Measurements from ENCODE around the gene VGLL1.

VGLL1 gene

GRCh38 chrX:136531951-136532350 is at the start of gene VGLL1:
TSS of gene VGLL1 (plus strand) at chrX:136532215. CDS start at chrX:136536021, 3,806 bp downstream.
- DNase-seq (ENCODE audit: low read depth), result no peak

GRCh38 chrX:136487647-136488046 is 44.4 kb upstream of the VGLL1 start, which contains the start of gene BRS3:
TSS of gene BRS3 (plus strand) at chrX:136487947. CDS start at chrX:136488115, 168 bp downstream.
- DNase-seq (ENCODE audit: low read depth), result no peak

- no peak for DNase-seq (ENCODE audit: low read depth)
Observed at GRCh38 chrX:136488706-136489105, 43.3 kb upstream of the VGLL1 start.

- no peak for DNase-seq (ENCODE audit: low read depth)
Observed at GRCh38 chrX:136491832-136492231, 40.2 kb upstream of the VGLL1 start.

GRCh38 chrX:136493011-136493410 is 39.0 kb upstream of the VGLL1 start:
- no peak for DNase-seq (ENCODE audit: low read depth)

- DNase-seq (ENCODE audit: low read depth), result no peak
Observed at GRCh38 chrX:136495043-136495442, 37.0 kb upstream of the VGLL1 start.

GRCh38 chrX:136496186-136496763 is 35.7 kb upstream of the VGLL1 start:
- DNase-seq (ENCODE audit: low read depth), result no peak

GRCh38 chrX:136496764-136497555 is 35.1 kb upstream of the VGLL1 start:
- DNase-seq (ENCODE audit: low read depth), result peak; percentile 58

- no peak for DNase-seq (ENCODE audit: low read depth)
Observed at GRCh38 chrX:136497556-136498052, 34.4 kb upstream of the VGLL1 start, which contains the start of gene HTATSF1. TSS of gene HTATSF1 (plus strand) at chrX:136497592. CDS start at chrX:136497685, 93 bp downstream.

GRCh38 chrX:136519069-136519468 is 12.9 kb upstream of the VGLL1 start:
- no peak for DNase-seq (ENCODE audit: low read depth)

- no peak for DNase-seq (ENCODE audit: low read depth)
Observed at GRCh38 chrX:136523770-136524169, 8.2 kb upstream of the VGLL1 start.

GRCh38 chrX:136525738-136526606 is 6.0 kb upstream of the VGLL1 start:
- no peak for DNase-seq (ENCODE audit: low read depth)

- DNase-seq (ENCODE audit: low read depth), result no peak
Observed at GRCh38 chrX:136528645-136529315, 3.2 kb upstream of the VGLL1 start.

GRCh38 chrX:136529795-136530194 is 2.2 kb upstream of the VGLL1 start:
- DNase-seq (ENCODE audit: low read depth), result no peak

GRCh38 chrX:136534131-136534530 is 2.1 kb downstream of the VGLL1 start:
- no peak for DNase-seq (ENCODE audit: low read depth)

- DNase-seq (ENCODE audit: low read depth), result no peak
Observed at GRCh38 chrX:136538811-136539210, 6.8 kb downstream of the VGLL1 start.

- no peak for DNase-seq (ENCODE audit: low read depth)
Observed at GRCh38 chrX:136540226-136540625, 8.2 kb downstream of the VGLL1 start.

GRCh38 chrX:136541294-136541693 is 9.3 kb downstream of the VGLL1 start:
- DNase-seq (ENCODE audit: low read depth), result no peak

- no peak for DNase-seq (ENCODE audit: low read depth)
Observed at GRCh38 chrX:136542281-136542680, 10.3 kb downstream of the VGLL1 start.

GRCh38 chrX:136546371-136546781 is 14.4 kb downstream of the VGLL1 start:
- no peak for DNase-seq (ENCODE audit: low read depth)

- no peak for DNase-seq (ENCODE audit: low read depth)
Observed at GRCh38 chrX:136549226-136549625, 17.2 kb downstream of the VGLL1 start.

GRCh38 chrX:136551410-136551809 is 19.4 kb downstream of the VGLL1 start:
- no peak for DNase-seq (ENCODE audit: low read depth)

Measured in stimulated activated CD8-positive, alpha-beta memory T cell treated with anti-CD3 and anti-CD28 coated beads, Interleukin-7, amount 100 ng/mL, for 24 hours (primary cell).